ENCODE data around the gene GOLGA6L7. TPM values are rescaled to one million over a fixed set of nuclear protein-coding genes. Genes with fewer than 3 reads are reported as not detected.
"Not testable (repeated sequence)": the region's sequence is repeated elsewhere in the genome, so short reads cannot be mapped to it uniquely, and the experiment has no call there.

GOLGA6L7 gene
- total RNA-seq, 1 donor, result not detected

DNA sequence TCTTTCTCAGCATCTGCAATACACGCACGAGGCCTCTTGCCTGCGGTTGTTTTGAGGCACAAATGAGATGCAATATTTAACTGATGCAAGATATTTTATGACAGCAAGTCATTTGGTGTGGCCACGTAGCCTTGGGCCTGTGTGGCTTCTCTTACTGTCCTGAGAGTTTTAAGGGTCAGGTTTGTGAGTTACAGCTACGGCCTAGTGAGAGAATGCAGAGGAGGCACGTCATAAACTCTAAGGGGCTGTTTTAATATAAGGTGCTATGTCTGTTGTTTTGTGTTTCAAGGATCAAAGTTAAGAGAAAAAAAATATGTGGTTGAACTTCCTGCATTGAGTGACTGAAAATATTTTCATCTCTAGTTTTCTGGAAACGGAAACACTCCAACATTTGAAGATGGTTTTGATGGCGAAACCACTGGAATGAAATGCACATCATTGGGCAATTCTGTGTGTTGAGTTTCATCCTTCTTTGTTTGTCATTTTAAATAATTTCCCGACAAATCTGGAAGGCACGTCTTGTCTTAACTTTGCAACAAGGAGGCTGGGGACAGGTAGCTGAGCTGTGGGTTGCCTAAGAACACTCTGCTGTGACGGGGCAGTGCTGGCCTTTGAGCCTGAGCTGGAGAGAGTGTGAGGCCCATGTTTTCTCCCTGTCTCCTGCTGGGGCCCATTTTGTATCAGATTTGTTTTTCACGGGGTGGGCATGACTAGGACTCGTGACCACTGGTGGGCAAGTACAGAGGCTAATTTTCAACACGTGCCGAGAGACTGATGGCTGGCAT lies 42.5 kb upstream of the GOLGA6L7 start:
- TF ChIP-seq, protein P1, sequence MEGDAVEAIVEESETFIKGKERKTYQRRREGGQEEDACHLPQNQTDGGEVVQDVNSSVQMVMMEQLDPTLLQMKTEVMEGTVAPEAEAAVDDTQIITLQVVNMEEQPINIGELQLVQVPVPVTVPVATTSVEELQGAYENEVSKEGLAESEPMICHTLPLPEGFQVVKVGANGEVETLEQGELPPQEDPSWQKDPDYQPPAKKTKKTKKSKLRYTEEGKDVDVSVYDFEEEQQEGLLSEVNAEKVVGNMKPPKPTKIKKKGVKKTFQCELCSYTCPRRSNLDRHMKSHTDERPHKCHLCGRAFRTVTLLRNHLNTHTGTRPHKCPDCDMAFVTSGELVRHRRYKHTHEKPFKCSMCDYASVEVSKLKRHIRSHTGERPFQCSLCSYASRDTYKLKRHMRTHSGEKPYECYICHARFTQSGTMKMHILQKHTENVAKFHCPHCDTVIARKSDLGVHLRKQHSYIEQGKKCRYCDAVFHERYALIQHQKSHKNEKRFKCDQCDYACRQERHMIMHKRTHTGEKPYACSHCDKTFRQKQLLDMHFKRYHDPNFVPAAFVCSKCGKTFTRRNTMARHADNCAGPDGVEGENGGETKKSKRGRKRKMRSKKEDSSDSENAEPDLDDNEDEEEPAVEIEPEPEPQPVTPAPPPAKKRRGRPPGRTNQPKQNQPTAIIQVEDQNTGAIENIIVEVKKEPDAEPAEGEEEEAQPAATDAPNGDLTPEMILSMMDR (IDR thresholded peaks at IDR 0.05; ENCODE audit: extremely low read depth, low read depth, low read length), result no peak
- Histone ChIP-seq H3K27ac (ENCODE audit: low read depth, low read length) (no peak overlapping the region), H3K4me1 (ENCODE audit: insufficient read depth, low read length) (no peaks in the 10 kb centered on the region), H3K4me3 (ENCODE audit: insufficient read depth, low read length) (no peak overlapping the region), H3K79me2 (ENCODE audit: insufficient read depth, low read length) (peaks cover 8% of the 10 kb centered on the region), H4K20me1 (ENCODE audit: insufficient read depth, low read length) (peaks cover 3% of the 10 kb centered on the region), H3K4me2 (ENCODE audit: insufficient read depth, low read length) (no peak overlapping the region), H2AFZ (ENCODE audit: low read length) (no peak overlapping the region), H3K36me3 (ENCODE audit: insufficient read depth, low read length) (no peaks in the 10 kb centered on the region), H3K27me3 (ENCODE audit: insufficient read depth, low read length) (no peaks in the 10 kb centered on the region), H3K9me3 (ENCODE audit: low read depth, low read length) (no peaks in the 10 kb centered on the region)
- DNase-seq (ENCODE audit: insufficient read length, low spot score, missing footprints), result no peak

DNA sequence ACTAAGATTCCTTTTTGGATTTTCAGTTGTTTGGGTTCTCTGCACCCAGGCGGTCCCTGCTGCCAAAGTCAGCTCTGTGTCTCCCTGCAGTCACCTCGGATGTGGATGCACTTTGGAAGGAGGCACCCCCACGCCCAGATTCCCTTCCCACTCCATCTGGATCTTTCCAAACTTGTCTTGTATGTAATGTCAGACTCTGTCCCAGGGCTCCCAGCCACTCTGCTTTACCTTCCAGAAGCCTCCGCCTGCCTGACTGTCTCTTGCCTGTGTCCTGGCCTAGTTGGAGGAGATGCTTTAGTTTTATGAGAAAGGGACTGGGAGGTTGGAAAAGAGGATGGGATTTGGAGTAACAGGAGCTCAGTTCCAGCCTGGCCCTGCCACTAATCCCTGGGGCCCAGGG lies 41.8 kb upstream of the GOLGA6L7 start:
- H3K79me2 ChIP-seq (ENCODE audit: insufficient read depth, low read length); H3K4me2 ChIP-seq (ENCODE audit: insufficient read depth, low read length); H3K4me3 ChIP-seq (ENCODE audit: insufficient read depth, low read length); H3K4me1 ChIP-seq (ENCODE audit: insufficient read depth, low read length); H3K27ac ChIP-seq (ENCODE audit: low read depth, low read length); H3K9me3 ChIP-seq (ENCODE audit: low read depth, low read length); H2AFZ ChIP-seq (ENCODE audit: low read length); H3K27me3 ChIP-seq (ENCODE audit: insufficient read depth, low read length); H4K20me1 ChIP-seq (ENCODE audit: insufficient read depth, low read length); H3K36me3 ChIP-seq (ENCODE audit: insufficient read depth, low read length); DNase-seq (ENCODE audit: insufficient read length, low spot score, missing footprints): not testable (repeated sequence)

DNA sequence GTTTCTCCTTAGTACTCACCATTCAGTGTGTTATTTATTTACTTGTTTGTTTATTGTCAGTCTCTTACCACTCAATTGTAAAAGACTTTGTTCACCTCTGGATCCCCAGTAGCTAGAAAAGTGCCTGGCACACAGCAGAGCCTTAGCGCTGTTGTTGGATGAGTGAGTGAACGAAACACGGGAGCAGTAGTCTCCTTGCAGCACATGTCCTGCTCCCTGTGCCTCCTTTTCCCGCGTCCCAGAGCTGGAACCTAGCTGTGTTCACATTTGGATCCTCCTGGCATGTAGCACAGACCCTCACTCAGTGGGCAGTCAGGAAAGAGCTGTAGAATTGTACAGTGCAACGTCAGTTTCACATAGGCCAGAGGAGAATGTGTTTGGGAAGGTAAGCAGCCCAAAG lies 41.4 kb upstream of the GOLGA6L7 start:
- not testable (repeated sequence) for H3K4me2 ChIP-seq (ENCODE audit: insufficient read depth, low read length); H4K20me1 ChIP-seq (ENCODE audit: insufficient read depth, low read length); DNase-seq (ENCODE audit: insufficient read length, low spot score, missing footprints); H3K4me3 ChIP-seq (ENCODE audit: insufficient read depth, low read length); H3K27ac ChIP-seq (ENCODE audit: low read depth, low read length); H3K9me3 ChIP-seq (ENCODE audit: low read depth, low read length); H2AFZ ChIP-seq (ENCODE audit: low read length); H3K79me2 ChIP-seq (ENCODE audit: insufficient read depth, low read length); H3K27me3 ChIP-seq (ENCODE audit: insufficient read depth, low read length); H3K4me1 ChIP-seq (ENCODE audit: insufficient read depth, low read length); H3K36me3 ChIP-seq (ENCODE audit: insufficient read depth, low read length)

DNA sequence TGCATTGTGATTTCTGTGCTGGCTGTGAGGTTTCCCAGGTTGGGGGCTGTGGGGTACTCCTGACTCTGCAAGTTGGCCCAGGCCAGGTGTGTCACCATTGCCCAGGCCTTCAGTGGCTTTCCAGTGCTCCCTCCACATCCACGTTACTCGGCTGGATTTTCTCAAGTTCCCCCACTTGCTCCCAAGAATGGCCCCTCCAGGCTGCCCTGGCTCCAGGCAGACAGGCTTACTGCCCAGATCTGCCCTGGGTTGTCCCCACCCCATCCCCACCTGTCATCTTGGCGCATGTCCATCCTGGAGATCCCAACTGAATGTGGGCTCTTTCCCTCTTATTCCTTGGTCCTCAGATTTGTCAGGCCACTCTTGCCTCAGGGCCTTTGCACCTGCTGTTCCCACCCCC lies 40.9 kb upstream of the GOLGA6L7 start:
- no peaks in the 10 kb centered on the region for H3K4me1 ChIP-seq (ENCODE audit: insufficient read depth, low read length)
- H3K4me3 ChIP-seq (ENCODE audit: insufficient read depth, low read length), result no peak overlapping the region
- no peak overlapping the region for H3K4me2 ChIP-seq (ENCODE audit: insufficient read depth, low read length)
- TF ChIP-seq, protein P1 (IDR thresholded peaks at IDR 0.05; ENCODE audit: extremely low read depth, low read depth, low read length), result no peak
- no peak overlapping the region for H3K27ac ChIP-seq (ENCODE audit: low read depth, low read length)
- no peaks in the 10 kb centered on the region for H3K9me3 ChIP-seq (ENCODE audit: low read depth, low read length)
- H3K27me3 ChIP-seq (ENCODE audit: insufficient read depth, low read length), result peaks cover 9% of the 10 kb centered on the region
- H3K79me2 ChIP-seq (ENCODE audit: insufficient read depth, low read length), result peaks cover 8% of the 10 kb centered on the region
- H4K20me1 ChIP-seq (ENCODE audit: insufficient read depth, low read length), result peaks cover 3% of the 10 kb centered on the region
- no peak for DNase-seq (ENCODE audit: insufficient read length, low spot score, missing footprints)
- H2AFZ ChIP-seq (ENCODE audit: low read length), result no peak overlapping the region
- no peaks in the 10 kb centered on the region for H3K36me3 ChIP-seq (ENCODE audit: insufficient read depth, low read length)

DNA sequence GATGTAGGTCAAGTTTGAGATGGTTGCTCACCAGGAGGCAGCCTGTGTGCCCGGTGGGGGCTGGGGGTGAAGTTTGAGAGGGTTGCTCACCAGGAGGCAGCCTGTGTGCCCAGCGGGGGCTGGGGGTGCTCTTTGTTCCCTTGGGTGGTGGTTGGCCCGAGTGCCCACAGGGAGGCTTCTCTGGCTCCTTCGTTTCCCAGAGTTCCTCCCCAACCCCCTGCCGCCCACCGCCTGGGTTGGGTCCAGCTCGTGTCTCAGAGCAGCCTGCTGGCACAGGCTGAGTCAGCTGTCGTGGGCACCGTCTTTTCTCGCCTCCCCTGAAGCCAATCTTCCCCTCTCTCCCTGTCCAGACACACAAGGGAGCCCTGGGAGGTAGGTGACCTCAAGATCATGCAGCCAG lies 40.5 kb upstream of the GOLGA6L7 start:
- peaks cover 3% of the 10 kb centered on the region for H4K20me1 ChIP-seq (ENCODE audit: insufficient read depth, low read length)
- no peak for DNase-seq (ENCODE audit: insufficient read length, low spot score, missing footprints)
- TF ChIP-seq, protein P1 (IDR thresholded peaks at IDR 0.05; ENCODE audit: extremely low read depth, low read depth, low read length), result no peak
- H3K27ac ChIP-seq (ENCODE audit: low read depth, low read length), result no peak overlapping the region
- no peaks in the 10 kb centered on the region for H3K9me3 ChIP-seq (ENCODE audit: low read depth, low read length)
- no peaks in the 10 kb centered on the region for H3K4me1 ChIP-seq (ENCODE audit: insufficient read depth, low read length)
- H2AFZ ChIP-seq (ENCODE audit: low read length), result no peak overlapping the region
- no peaks in the 10 kb centered on the region for H3K36me3 ChIP-seq (ENCODE audit: insufficient read depth, low read length)
- no peak overlapping the region for H3K4me3 ChIP-seq (ENCODE audit: insufficient read depth, low read length)
- peaks cover 9% of the 10 kb centered on the region for H3K27me3 ChIP-seq (ENCODE audit: insufficient read depth, low read length)
- no peak overlapping the region for H3K4me2 ChIP-seq (ENCODE audit: insufficient read depth, low read length)
- H3K79me2 ChIP-seq (ENCODE audit: insufficient read depth, low read length), result peaks cover 8% of the 10 kb centered on the region

Data from osteoblast (primary cell).